GM19193 (cell line): ENCODE measurements around the gene CACNA1S.
A peak's percentile ranks its signal among the peaks of the same experiment; 100 is the strongest.

Source experiments
- POLR2A ChIP-seq: IDR thresholded peaks from 4 replicates; pipeline ENCODE4 v1.6.1; 2011; ENCODE audit not compliant: insufficient read depth, insufficient read length; ENCODE audit errors: extremely low read depth

CACNA1S gene

DNA sequence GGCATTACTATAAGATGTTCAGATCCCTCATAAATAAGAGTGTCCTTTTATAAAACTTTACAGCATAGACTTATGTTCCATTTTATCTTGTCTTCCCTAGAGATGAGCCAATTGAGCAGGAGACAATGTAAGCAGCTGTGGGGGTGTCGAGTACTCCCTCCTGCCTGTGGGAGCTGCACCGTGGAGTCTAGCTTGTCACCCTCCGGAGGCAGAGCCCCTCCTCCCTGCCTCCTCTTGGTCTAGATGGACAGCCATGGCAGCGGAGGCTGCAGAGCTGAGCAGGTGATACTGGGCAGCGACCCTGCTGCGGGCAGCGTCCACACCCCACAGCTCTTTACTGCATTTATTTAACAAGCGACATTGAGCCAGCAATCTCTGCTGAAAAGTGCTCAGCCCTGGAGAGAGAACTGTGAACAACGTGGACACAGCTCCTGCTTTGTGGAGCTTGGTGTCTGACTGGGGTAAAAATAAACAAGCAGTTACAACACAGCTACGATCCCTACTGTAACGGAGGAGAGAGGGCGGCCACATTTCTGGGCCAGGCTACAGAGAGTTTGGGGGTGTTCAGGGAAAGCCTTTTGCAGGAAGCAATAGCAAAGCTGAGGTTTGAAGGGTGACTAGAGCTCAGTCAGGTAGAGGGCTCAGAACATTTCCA is 75.9 kb downstream of the CACNA1S start:
- TF ChIP-seq POLR2A: no peak

- no peak for TF ChIP-seq POLR2A
Observed at GRCh38 chr1:201034671-201035070, 77.6 kb downstream of the CACNA1S start.

DNA sequence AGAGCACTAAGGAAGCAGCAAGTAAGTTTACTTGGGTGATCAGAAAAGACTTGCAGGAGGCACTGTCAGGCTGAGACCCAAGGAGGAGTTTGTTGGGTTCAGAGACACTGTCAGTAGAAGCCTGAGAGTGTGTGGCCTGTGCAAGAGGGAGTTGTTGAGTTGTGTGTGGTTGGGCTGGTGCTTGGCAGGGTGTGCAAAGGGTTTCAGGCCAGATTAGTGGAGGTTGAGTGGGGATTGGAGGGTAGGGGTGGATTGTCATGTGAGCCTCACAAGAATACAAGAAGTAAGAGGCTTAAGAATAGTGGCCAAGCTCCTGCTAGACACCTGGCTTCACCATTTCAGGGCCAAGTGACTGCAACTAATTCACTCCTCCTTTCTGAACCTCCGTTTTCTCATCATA is 79.8 kb downstream of the CACNA1S start:
- TF ChIP-seq POLR2A: no peak

DNA sequence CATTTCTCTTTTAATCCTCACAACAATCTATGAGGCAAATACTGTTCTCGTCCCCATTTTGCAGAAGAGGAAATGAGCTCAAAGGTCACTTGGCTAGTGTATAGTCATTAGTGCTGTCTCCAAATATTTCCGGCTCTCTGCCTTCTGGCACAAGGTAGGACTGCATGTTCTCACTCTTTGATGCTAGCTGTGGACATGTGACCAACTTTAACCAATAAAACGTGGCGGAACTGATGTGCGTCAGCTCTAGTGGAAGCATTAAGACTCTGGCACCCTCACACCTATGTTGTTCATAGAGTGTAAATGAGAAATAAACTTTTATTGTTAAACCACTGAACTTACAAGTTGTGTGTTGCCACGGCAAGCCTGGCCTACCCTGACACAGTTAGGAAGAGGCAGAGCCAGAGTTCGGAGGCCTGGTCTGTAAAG is 83.8 kb downstream of the CACNA1S start:
- no peak for TF ChIP-seq POLR2A

DNA sequence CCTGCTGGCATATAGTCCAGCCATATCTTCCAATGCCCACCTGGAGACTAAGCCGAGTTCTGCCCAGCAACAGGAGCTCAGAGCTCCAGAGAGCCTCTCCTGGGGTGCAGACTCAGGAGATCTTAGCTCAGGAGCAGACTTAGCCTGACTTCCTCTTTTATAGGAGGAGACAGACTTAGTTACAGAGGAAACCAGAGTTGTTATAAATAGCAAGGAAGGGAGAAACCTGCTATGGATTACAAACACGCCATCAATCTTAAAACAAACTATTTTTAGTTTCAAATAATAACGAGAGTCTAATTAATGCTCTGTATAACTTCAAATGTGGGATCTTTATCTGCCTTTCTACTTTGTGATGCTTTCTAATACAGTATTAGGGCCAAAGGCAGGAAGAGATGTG is 85.4 kb downstream of the CACNA1S start:
- TF ChIP-seq POLR2A: no peak

- TF ChIP-seq POLR2A: no peak
Observed at GRCh38 chr1:201026234-201026633, 86.0 kb downstream of the CACNA1S start.

DNA sequence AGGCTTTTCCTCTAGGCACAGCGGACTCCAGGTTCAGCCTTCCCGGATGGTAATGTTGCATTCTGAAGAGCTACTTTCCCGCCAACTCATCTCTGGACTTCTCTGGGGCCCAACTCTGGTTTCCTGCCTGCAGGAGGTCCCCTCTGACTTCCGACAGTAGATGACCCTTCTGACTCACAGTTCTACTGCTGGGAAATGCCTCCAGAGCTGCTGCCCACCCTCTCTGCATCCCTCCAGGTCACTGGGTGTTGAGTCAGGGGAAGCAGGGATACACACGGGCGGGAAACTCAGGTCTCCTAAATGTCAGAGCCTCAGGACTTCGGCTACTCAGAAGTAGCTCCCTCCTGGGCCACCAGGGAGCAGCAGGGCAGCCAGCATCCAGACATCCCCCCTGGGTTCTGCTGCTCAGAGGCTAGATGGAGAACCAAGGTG is 86.6 kb downstream of the CACNA1S start:
- no peak for TF ChIP-seq POLR2A

DNA sequence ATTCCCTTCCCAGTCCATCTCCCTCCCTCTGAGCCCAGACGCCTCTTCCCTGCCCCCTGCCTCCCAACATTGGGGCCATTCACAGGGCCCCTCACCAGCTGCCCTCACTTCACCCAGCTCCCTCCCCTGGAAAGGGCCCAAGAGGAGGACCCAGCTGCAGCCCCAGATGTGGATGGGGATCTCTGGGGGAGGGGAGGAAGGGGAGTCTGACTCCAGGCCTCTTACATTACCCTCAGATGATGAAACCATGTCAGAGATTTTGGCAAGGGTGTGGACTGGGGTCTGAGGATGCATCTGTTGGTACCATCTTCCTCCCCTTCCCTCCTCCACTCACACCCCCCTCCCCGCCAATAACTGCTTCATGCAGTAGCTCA is 87.6 kb downstream of the CACNA1S start:
- no peak for TF ChIP-seq POLR2A

GRCh38 chr1:201023920-201024624 is 88.2 kb downstream of the CACNA1S start:
- TF ChIP-seq POLR2A: no peak

- TF ChIP-seq POLR2A: peak; percentile 55
Observed at GRCh38 chr1:201023517-201023902, 88.7 kb downstream of the CACNA1S start, which contains the start of gene KIF21B. KIF21B (minus strand) TSS chr1:201023714; CDS start chr1:201023383, 331 bp downstream.

DNA sequence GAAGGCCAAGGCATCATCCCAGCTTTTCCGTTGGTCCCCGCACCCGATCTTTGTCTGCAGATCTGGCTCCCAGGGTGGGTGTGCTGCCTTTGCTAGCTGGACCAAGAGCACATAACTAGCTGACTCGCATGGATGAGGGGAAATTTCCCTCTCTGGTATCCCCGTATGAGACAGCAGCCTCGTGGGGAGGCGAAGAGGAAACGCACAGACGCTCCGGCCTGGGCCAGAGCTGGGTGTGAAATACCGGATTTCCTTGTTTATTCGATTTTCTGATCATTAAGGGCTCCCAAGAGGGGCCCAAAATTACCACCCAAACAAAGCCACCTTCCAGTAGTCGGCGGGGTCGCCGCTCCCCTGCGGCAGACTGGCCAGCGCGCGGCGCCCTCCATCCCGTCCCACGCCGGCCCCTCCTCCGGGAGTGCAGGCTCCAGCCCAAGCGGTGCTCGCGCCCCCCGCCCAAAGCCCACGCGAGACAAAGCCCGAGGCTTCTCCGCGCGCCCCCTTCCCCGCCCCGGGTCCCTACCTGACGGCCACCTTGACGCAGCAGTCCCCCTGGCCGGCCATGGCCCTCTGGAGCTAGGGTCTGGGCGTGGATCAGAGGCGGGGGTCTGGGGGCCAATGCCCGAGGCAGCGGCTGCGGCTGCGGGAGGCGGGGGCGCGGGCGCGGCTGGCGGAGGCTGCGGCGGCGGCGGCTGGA is 89.3 kb downstream of the CACNA1S start:
- no peak for TF ChIP-seq POLR2A

GRCh38 chr1:201022493-201022819 is 89.8 kb downstream of the CACNA1S start:
- no peak for TF ChIP-seq POLR2A

GRCh38 chr1:201021630-201022492 is 90.4 kb downstream of the CACNA1S start:
- no peak for TF ChIP-seq POLR2A

- TF ChIP-seq POLR2A: no peak
Observed at GRCh38 chr1:201020721-201021629, 91.3 kb downstream of the CACNA1S start.
